ENCODE measurements around the gene SIGLEC12. TPM values are rescaled to one million over a fixed set of nuclear protein-coding genes. Genes with fewer than 3 reads are reported as not detected.
"Not testable (repeated sequence)": the region's sequence is repeated elsewhere in the genome, so short reads cannot be mapped to it uniquely, and the experiment has no call there.

The SIGLEC12 gene
- total RNA-seq, 2 experiments from 2014 or later, result 0.34 to 0.53 TPM

- DNase-seq (peak; percentile 49), ATAC-seq (peak; percentile 63)
- H3K4me1 Mint-ChIP-seq (ENCODE audit: low read depth), result peaks cover 6% of the 10 kb centered on the region
- H3K27me3 Mint-ChIP-seq (ENCODE audit: low read depth), result peaks cover 20% of the 10 kb centered on the region
- H3K27ac Mint-ChIP-seq, result no peak overlapping the region
- no peaks in the 10 kb centered on the region for H3K36me3 Mint-ChIP-seq (ENCODE audit: low read depth)
- H3K9me3 Mint-ChIP-seq (ENCODE audit: insufficient read depth), result no peaks in the 10 kb centered on the region
- ChIA-PET CTCF (interaction anchor here (0.7 to 4.6 kb wide), 25 partner anchors 10 to 593 kb away, joined by 3 to 53 read pairs (median 4); partner anchors contain the start of gene ZNF175), POLR2A (interaction anchor here (0.5 kb wide), 1 partner anchor 270 kb away, joined by 3 read pairs; no protein-coding TSS in a partner anchor)
- no peak overlapping the region for H3K4me3 Mint-ChIP-seq
Observed at GRCh38 chr19:51514866-51515481, 13.4 kb upstream of the SIGLEC12 start.

DNA sequence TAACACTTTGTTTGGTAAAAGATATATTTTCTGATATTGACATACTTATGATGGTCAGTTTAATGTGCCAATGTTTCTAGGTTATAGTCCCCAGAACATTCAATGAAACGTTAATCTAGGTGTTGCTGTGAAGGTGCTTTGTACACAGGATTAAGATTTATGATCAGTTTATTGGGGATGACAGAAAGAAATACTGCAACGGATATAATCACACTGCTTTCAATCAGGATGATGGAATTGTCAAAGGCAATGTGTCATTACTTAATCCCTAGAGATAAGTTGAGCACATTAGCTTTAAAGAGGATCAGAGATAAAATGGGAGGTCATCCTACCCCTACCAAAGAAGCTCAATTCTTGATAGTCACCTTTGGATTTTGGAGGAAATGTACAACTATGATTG, 12.4 kb upstream of the SIGLEC12 start:
- POLR2A ChIA-PET, result no interaction called here
- no peak for ATAC-seq
- DNase-seq, result no peak
- Mint-ChIP-seq H3K4me1 (ENCODE audit: low read depth) (peaks cover 6% of the 10 kb centered on the region), H3K36me3 (ENCODE audit: low read depth) (no peaks in the 10 kb centered on the region), H3K27ac (no peak overlapping the region), H3K9me3 (ENCODE audit: insufficient read depth) (no peaks in the 10 kb centered on the region), H3K4me3 (no peak overlapping the region), H3K27me3 (ENCODE audit: low read depth) (peaks cover 20% of the 10 kb centered on the region)
- CTCF ChIA-PET, result interaction anchor here (0.6 to 4.6 kb wide), 13 partner anchors 9 to 146 kb away, joined by 3 to 53 read pairs (median 5); no protein-coding TSS in a partner anchor

GRCh38 chr19:51511353-51511752, 9.8 kb upstream of the SIGLEC12 start:
- no peaks in the 10 kb centered on the region for H3K9me3 Mint-ChIP-seq (ENCODE audit: insufficient read depth)
- peaks cover 18% of the 10 kb centered on the region for H3K27me3 Mint-ChIP-seq (ENCODE audit: low read depth)
- DNase-seq, result no peak
- H3K4me1 Mint-ChIP-seq (ENCODE audit: low read depth), result peaks cover 6% of the 10 kb centered on the region
- H3K27ac Mint-ChIP-seq, result no peak overlapping the region
- ATAC-seq, result no peak
- ChIA-PET CTCF (interaction anchor here (0.8 to 1.6 kb wide), 2 partner anchors 38 to 90 kb away, joined by 3 to 4 read pairs; no protein-coding TSS in a partner anchor), POLR2A (no interaction called here)
- H3K36me3 Mint-ChIP-seq (ENCODE audit: low read depth), result no peaks in the 10 kb centered on the region
- H3K4me3 Mint-ChIP-seq, result no peak overlapping the region

GRCh38 chr19:51509823-51510660, 8.4 kb upstream of the SIGLEC12 start:
- ATAC-seq (no peak), DNase-seq (no peak)
- Mint-ChIP-seq H3K27me3 (ENCODE audit: low read depth) (peaks cover 18% of the 10 kb centered on the region), H3K27ac (no peak overlapping the region), H3K4me1 (ENCODE audit: low read depth) (peaks cover 6% of the 10 kb centered on the region), H3K36me3 (ENCODE audit: low read depth) (no peaks in the 10 kb centered on the region), H3K9me3 (ENCODE audit: insufficient read depth) (no peaks in the 10 kb centered on the region), H3K4me3 (no peak overlapping the region)
- CTCF ChIA-PET, result interaction anchor here (1.2 to 1.6 kb wide), 4 partner anchors 37 to 151 kb away, joined by 3 to 4 read pairs (median 4); no protein-coding TSS in a partner anchor
- POLR2A ChIA-PET, result no interaction called here

GRCh38 chr19:51508059-51508733, 6.6 kb upstream of the SIGLEC12 start:
- H3K4me1 Mint-ChIP-seq (ENCODE audit: low read depth), result peaks cover 14% of the 10 kb centered on the region
- DNase-seq (no peak), ATAC-seq (no peak)
- H3K36me3 Mint-ChIP-seq (ENCODE audit: low read depth), result peaks cover 3% of the 10 kb centered on the region
- H3K27ac Mint-ChIP-seq, result no peak overlapping the region
- H3K27me3 Mint-ChIP-seq (ENCODE audit: low read depth), result peaks cover 10% of the 10 kb centered on the region
- ChIA-PET POLR2A (no interaction called here), CTCF (interaction anchor here (2.5 kb wide), 1 partner anchor 35 kb away, joined by 12 read pairs; no protein-coding TSS in a partner anchor)
- no peak overlapping the region for H3K4me3 Mint-ChIP-seq
- H3K9me3 Mint-ChIP-seq (ENCODE audit: insufficient read depth), result no peaks in the 10 kb centered on the region

GRCh38 chr19:51507640-51508058, 6.0 kb upstream of the SIGLEC12 start:
- H3K36me3 Mint-ChIP-seq (ENCODE audit: low read depth), result peaks cover 4% of the 10 kb centered on the region
- ATAC-seq (no peak), DNase-seq (no peak)
- peaks cover 18% of the 10 kb centered on the region for H3K4me1 Mint-ChIP-seq (ENCODE audit: low read depth)
- no peak overlapping the region for H3K27ac Mint-ChIP-seq
- H3K27me3 Mint-ChIP-seq (ENCODE audit: low read depth), result peaks cover 6% of the 10 kb centered on the region
- H3K4me3 Mint-ChIP-seq, result no peak overlapping the region
- ChIA-PET POLR2A (no interaction called here), CTCF (interaction anchor here (1.1 to 2.5 kb wide), 3 partner anchors 10 to 149 kb away, joined by 3 to 12 read pairs (median 3); no protein-coding TSS in a partner anchor)
- H3K9me3 Mint-ChIP-seq (ENCODE audit: insufficient read depth), result no peaks in the 10 kb centered on the region

DNA sequence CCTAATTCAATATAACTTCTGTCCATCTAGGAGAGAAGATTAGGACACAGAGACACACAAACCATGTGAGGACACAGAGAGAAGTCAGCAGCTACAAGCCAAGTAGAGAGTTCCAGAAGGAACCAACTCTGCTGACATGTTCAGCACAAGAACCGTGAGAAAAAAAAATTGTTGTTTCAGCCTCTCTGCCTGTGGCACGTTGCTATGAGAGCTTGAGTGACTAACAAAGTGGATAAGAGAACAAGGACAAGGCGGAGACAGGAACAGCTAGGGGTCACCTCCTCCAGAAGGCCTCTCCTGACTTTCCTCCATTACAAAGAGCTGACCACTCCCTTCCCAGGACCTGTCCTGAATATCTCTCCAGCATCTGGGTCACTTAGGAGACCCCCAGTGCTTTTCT, 5.6 kb upstream of the SIGLEC12 start:
- H3K27ac Mint-ChIP-seq, result no peak overlapping the region
- peaks cover 4% of the 10 kb centered on the region for H3K36me3 Mint-ChIP-seq (ENCODE audit: low read depth)
- H3K27me3 Mint-ChIP-seq (ENCODE audit: low read depth), result peaks cover 6% of the 10 kb centered on the region
- H3K4me3 Mint-ChIP-seq, result no peak overlapping the region
- CTCF ChIA-PET, result interaction anchor here (1.1 to 3.3 kb wide), 4 partner anchors 8 to 150 kb away, joined by 3 to 14 read pairs (median 8); no protein-coding TSS in a partner anchor
- H3K9me3 Mint-ChIP-seq (ENCODE audit: insufficient read depth), result no peaks in the 10 kb centered on the region
- H3K4me1 Mint-ChIP-seq (ENCODE audit: low read depth), result peaks cover 21% of the 10 kb centered on the region
- POLR2A ChIA-PET, result interaction anchor here (0.5 kb wide), 1 partner anchor 12 kb away, joined by 4 read pairs; no protein-coding TSS in a partner anchor
- no peak for ATAC-seq
- DNase-seq, result no peak

- Mint-ChIP-seq H3K4me1 (ENCODE audit: low read depth) (peaks cover 28% of the 10 kb centered on the region), H3K4me3 (no peak overlapping the region), H3K36me3 (ENCODE audit: low read depth) (peaks cover 4% of the 10 kb centered on the region), H3K27ac (no peak overlapping the region), H3K9me3 (ENCODE audit: insufficient read depth) (no peaks in the 10 kb centered on the region), H3K27me3 (ENCODE audit: low read depth) (peaks cover 6% of the 10 kb centered on the region)
- ChIA-PET POLR2A (no interaction called here), CTCF (interaction anchor here (2.5 to 3.3 kb wide), 2 partner anchors 9 to 33 kb away, joined by 12 to 14 read pairs; no protein-coding TSS in a partner anchor)
- no peak for DNase-seq
- no peak for ATAC-seq
Observed at GRCh38 chr19:51505904-51506303, 4.3 kb upstream of the SIGLEC12 start.

DNA sequence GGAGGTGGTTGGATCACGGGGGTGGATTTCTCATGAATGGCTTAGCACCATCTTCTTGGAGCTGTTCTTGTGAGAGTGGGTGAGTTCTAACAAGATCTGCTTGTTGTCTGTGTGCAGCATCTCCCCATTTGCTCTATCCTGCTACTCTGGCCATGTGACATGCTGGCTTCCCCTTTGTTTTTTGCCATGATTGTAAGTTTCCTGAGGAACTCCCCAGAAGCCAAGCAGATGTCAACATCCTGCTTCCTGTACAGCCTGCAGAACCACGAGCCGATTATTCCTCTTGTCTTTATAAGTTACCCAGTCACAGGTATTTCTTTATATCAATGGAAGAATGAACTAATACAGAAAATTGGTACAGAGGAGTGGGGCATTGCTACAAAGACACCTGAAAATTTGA, 2.3 kb upstream of the SIGLEC12 start:
- Mint-ChIP-seq H3K9me3 (ENCODE audit: insufficient read depth) (no peaks in the 10 kb centered on the region), H3K27ac (no peak overlapping the region), H3K4me3 (no peak overlapping the region), H3K4me1 (ENCODE audit: low read depth) (peaks cover 35% of the 10 kb centered on the region), H3K36me3 (ENCODE audit: low read depth) (peaks cover 4% of the 10 kb centered on the region), H3K27me3 (ENCODE audit: low read depth) (peaks cover 4% of the 10 kb centered on the region)
- ATAC-seq (no peak), DNase-seq (no peak)
- ChIA-PET CTCF (interaction anchor here (3.3 kb wide), 1 partner anchor 11 kb away, joined by 14 read pairs; no protein-coding TSS in a partner anchor), POLR2A (no interaction called here)

DNA sequence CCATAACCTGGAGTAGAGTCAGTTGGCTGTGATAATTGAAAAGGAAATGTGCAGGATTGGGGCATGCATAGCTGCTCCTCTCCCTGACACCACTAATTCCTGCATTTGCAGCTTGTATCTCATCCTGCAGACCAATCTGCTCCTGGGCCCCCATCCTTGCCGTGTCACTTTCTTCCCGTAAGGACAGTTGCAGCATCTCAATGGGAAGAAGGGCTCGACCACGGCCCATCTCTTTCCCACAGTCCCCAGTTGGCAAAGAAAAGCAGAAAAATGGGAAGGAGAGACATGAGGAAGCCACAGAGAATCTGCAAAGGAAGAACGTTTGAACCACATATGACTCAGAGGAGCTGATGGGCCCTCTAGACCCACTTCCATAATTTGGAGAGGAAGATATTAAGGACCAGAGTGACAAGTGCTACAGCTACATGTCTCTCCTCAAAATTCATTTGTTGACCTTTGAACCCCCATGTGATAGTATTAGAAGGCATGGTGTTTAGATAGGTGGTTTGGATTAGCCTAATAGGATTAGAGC, 1.8 kb upstream of the SIGLEC12 start:
- Mint-ChIP-seq H3K36me3 (ENCODE audit: low read depth) (peaks cover 4% of the 10 kb centered on the region), H3K4me1 (ENCODE audit: low read depth) (peaks cover 35% of the 10 kb centered on the region), H3K27ac (no peak overlapping the region), H3K9me3 (ENCODE audit: insufficient read depth) (no peaks in the 10 kb centered on the region), H3K4me3 (no peak overlapping the region), H3K27me3 (ENCODE audit: low read depth) (peaks cover 4% of the 10 kb centered on the region)
- ATAC-seq (no peak), DNase-seq (no peak)
- ChIA-PET POLR2A (no interaction called here), CTCF (interaction anchor here (1.1 to 1.7 kb wide), 2 partner anchors 10 to 12 kb away, joined by 3 to 5 read pairs; no protein-coding TSS in a partner anchor)

- H3K9me3 Mint-ChIP-seq (ENCODE audit: insufficient read depth); H3K27me3 Mint-ChIP-seq (ENCODE audit: low read depth); DNase-seq; H3K36me3 Mint-ChIP-seq (ENCODE audit: low read depth); POLR2A ChIA-PET: not testable (repeated sequence)
- peaks cover 35% of the 10 kb centered on the region for H3K4me1 Mint-ChIP-seq (ENCODE audit: low read depth)
- ATAC-seq, result peak; percentile 50
- H3K27ac Mint-ChIP-seq, result peak overlapping the region; percentile 87
- CTCF ChIA-PET, result interaction anchor here (1.2 to 1.6 kb wide), 2 partner anchors 13 to 15 kb away, joined by 3 read pairs; no protein-coding TSS in a partner anchor
- H3K4me3 Mint-ChIP-seq, result peak overlapping the region; percentile 56
Observed at GRCh38 chr19:51500931-51501330, 669 bp downstream of the SIGLEC12 start.

Measured in activated CD8-positive, alpha-beta T cell treated with anti-CD3 and anti-CD28 coated beads, Interleukin-2, amount 10 ng/mL, durations not matched to agents 7 days and 5 days (primary cell).